Esophagus squamous epithelium (tissue), 4 donors: ENCODE measurements around the gene IFT27.

ENCODE experiments used
- CTCF ChIP-seq, 6 experiments: fragments of 450-650 bp in 4 of 6; fragments of 200-600 bp in 2 of 6; sonication (generic) in 2 of 6; IDR thresholded peaks; one replicate each; pipeline ENCODE4 v1.5.1; 2016 to 2019; ENCODE audit warnings: antibody characterized with exemption in 6 of 6, mild to moderate bottlenecking in 4 of 6, moderate library complexity in 4 of 6
- POLR2A ChIP-seq, 4 donors: fragments of 450-650 bp; IDR thresholded peaks; one replicate each; pipeline ENCODE4 v1.6.1; 2017; ENCODE audit warnings: antibody characterized with exemption in 4 of 4, mild to moderate bottlenecking in 4 of 4, moderate library complexity in 3 of 4

GRCh38 chr22:36778020-36778419 lies 2.1 kb upstream of the IFT27 start:
- TF ChIP-seq CTCF (IDR thresholded peaks at IDR 0.05): no peak
- no peak for TF ChIP-seq POLR2A (IDR thresholded peaks at IDR 0.05)
